Tibial nerve (tissue), 4 donors: ENCODE data around the gene ZNF610. TPM values are rescaled to one million over a fixed set of nuclear protein-coding genes. Genes with fewer than 3 reads are reported as not detected.
"Not testable (repeated sequence)": the region's sequence is repeated elsewhere in the genome, so short reads cannot be mapped to it uniquely, and the experiment has no call there.

Experiments
- DNase-seq, 2 donors: peaks; one replicate each; pipeline ENCODE4 v3.0.0-alpha.2; 2019; ENCODE audit warnings: low spot score in 2 of 2
- H3K27ac ChIP-seq, 4 donors: fragments of 200-600 bp; sonication (generic) in 3 of 4; one replicate each; pipeline ENCODE4 v1.5.1; 2017 to 2019; ENCODE audit warnings: mild to moderate bottlenecking in 1 of 4
- H3K27me3 ChIP-seq, 2 donors: fragments of 200-600 bp; sonication (generic) in 1 of 2; one replicate each; pipeline versions ENCODE4 v1.5.1 to v1.6.0; 2017 to 2019
- H3K36me3 ChIP-seq, 3 donors: fragments of 200-600 bp; sonication (generic); one replicate each; pipeline ENCODE4 v1.5.1; 2018 to 2019
- H3K4me1 ChIP-seq, 4 donors: fragments of 200-600 bp; sonication (generic) in 3 of 4; one replicate each; pipeline ENCODE4 v1.5.1; 2017 to 2019
- H3K4me3 ChIP-seq, 4 donors: fragments of 200-600 bp; sonication (generic) in 3 of 4; one replicate each; pipeline ENCODE4 v1.5.1; 2017 to 2019; ENCODE audit warnings: mild to moderate bottlenecking in 1 of 4, moderate library complexity in 1 of 4
- H3K9me3 ChIP-seq, 4 donors: fragments of 200-600 bp; sonication (generic) in 3 of 4; one replicate each; pipeline ENCODE4 v1.5.1; 2017 to 2019
- EP300 ChIP-seq, 2 donors: sonication (generic); formaldehyde crosslinking; IDR thresholded peaks; one replicate each; pipeline ENCODE4 v1.6.1; 2017; ENCODE audit warnings: antibody characterized with exemption in 2 of 2, mild to moderate bottlenecking in 1 of 2
- POLR2A ChIP-seq, 2 donors: fragments of 450-650 bp; IDR thresholded peaks; one replicate each; pipeline ENCODE4 v1.6.1; 2017; ENCODE audit warnings: antibody characterized with exemption in 2 of 2, mild to moderate bottlenecking in 2 of 2, moderate library complexity in 2 of 2
- WGBS, 2 donors: methylation state at CpG; one replicate each; pipeline ENCODE4 v1.1.5; 2018; 5-methylcytosine and 5-hydroxymethylcytosine counted together
- total RNA-seq, 4 donors: library from RNA; depleted of rRNA; stranded (reverse); fragments of >200 nt; gene quantifications; one replicate each; pipeline ENCODE4 v1.1.0, GENCODE V29; 2016
- TF ChIP-seq, protein P1 (sequence below), 5 experiments: fragments of 200-600 bp in 3 of 5; fragments of 450-650 bp in 2 of 5; sonication (generic) in 3 of 5; IDR thresholded peaks; one replicate each; pipeline ENCODE4 v1.5.1; 2016 to 2019; ENCODE audit warnings: antibody characterized with exemption in 5 of 5, mild to moderate bottlenecking in 3 of 5, moderate library complexity in 2 of 5

Gene ZNF610
- total RNA-seq, result 1 to 10 TPM; 2.7 to 7.2 (median 3.3) TPM

DNA sequence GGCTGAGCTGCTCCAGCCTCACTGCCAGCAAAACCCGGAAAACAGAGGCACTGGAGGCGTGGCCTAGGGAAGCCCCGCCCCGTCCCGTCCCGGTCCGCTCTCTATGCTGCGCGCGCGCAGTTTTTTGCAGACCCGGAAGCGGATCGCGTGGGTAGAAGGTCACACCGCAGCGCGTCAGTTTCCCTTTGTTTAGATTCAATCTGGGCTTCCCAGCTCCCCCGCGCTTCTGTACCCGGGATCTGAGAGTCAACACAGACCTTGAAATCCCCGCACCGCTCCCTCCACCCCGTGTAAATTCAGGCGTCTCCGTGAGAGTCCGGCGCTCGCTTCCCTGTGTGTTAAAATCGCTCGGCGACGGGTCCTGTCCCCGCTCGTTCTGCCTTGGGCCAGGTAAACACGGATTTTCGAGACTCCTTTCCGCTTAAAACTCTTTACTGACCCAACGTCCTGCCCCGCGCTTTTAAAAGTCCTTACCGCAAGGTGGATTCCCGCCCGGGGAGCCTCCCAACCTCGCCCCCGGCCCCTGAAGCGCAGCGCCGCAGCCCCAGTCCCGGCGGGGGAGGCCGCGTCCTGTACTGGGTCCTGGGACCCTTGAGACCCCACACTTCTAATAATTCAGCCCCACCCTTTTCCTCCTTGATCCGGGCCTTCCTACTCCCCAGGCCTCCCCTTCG, at the start of gene ZNF610:
Gene ZNF610 (plus strand): TSS at position 127 of the 674 bp plus-strand sequence. CDS start 12,930 bp downstream, outside the sequence.
- 0 to 1% methylated on average over 44 to 55 of the region's 55 CpGs for WGBS, 2 donors
- TF ChIP-seq POLR2A (IDR thresholded peaks at IDR 0.05) (peak; percentile 16 to 53), EP300 (IDR thresholded peaks at IDR 0.05) (peak; percentile 64 to 81)
- TF ChIP-seq, protein P1, sequence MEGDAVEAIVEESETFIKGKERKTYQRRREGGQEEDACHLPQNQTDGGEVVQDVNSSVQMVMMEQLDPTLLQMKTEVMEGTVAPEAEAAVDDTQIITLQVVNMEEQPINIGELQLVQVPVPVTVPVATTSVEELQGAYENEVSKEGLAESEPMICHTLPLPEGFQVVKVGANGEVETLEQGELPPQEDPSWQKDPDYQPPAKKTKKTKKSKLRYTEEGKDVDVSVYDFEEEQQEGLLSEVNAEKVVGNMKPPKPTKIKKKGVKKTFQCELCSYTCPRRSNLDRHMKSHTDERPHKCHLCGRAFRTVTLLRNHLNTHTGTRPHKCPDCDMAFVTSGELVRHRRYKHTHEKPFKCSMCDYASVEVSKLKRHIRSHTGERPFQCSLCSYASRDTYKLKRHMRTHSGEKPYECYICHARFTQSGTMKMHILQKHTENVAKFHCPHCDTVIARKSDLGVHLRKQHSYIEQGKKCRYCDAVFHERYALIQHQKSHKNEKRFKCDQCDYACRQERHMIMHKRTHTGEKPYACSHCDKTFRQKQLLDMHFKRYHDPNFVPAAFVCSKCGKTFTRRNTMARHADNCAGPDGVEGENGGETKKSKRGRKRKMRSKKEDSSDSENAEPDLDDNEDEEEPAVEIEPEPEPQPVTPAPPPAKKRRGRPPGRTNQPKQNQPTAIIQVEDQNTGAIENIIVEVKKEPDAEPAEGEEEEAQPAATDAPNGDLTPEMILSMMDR (IDR thresholded peaks at IDR 0.05), result peak in 1 of 5 experiments; percentile 9
- Histone ChIP-seq H3K4me1 (peaks cover 0 to 11% (median 9%) of the 10 kb centered on the region in 4 donors), H3K27ac (peak within 1 kb of the TSS; percentile 21 to 91 (median 84)), H3K4me3 (peak within 1 kb of the TSS; percentile 55 to 88 (median 74)), H3K36me3 (peaks cover 0 to 38% (median 0%) of the 10 kb centered on the region in 3 donors), H3K27me3 (no peaks in the 10 kb centered on the region), H3K9me3 (peaks cover 0 to 36% (median 8%) of the 10 kb centered on the region in 4 donors)
- peak; percentile 76 to 81 for DNase-seq

- H3K27me3 ChIP-seq, result no peaks in the 10 kb centered on the region
- peaks cover 0 to 69% (median 0%) of the 10 kb centered on the region in 4 donors for H3K9me3 ChIP-seq
- no peak for DNase-seq
- no peaks in the 10 kb centered on the region for H3K4me1 ChIP-seq
- H3K36me3 ChIP-seq, result peaks cover 11 to 100% (median 32%) of the 10 kb centered on the region in 3 donors
- H3K27ac ChIP-seq, result no peak overlapping the region
- TF ChIP-seq EP300 (IDR thresholded peaks at IDR 0.05) (no peak), POLR2A (IDR thresholded peaks at IDR 0.05) (no peak)
- TF ChIP-seq, protein P1 (IDR thresholded peaks at IDR 0.05), result no peak
- H3K4me3 ChIP-seq, result no peak overlapping the region
- 95 to 96% methylated on average over 6 of the region's 6 CpGs for WGBS, 2 donors
Observed at GRCh38 chr19:52286256-52286655, 49.8 kb upstream of the ZNF610 start.

DNA sequence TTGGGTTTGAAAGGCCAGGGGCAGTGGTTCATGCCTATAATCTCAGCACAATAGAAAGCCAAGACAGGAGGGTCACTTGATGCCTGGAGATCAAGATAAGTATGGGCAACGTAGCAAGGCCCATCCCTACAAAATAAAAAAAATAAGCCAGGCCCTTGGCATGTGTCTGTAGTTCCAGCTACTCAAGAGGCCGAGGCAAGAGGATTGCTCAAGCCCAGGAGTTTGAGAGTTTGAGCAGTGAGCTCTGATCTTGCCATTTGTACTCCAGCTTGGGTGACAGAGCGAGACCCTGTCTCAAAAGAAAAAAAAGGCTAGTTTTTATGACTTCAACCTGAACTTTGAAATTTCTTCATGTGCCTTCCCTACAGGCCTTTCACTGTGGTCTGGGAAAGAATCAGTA, 44.3 kb upstream of the ZNF610 start:
- Histone ChIP-seq H3K36me3 (peaks cover 9 to 67% (median 13%) of the 10 kb centered on the region in 3 donors), H3K27ac (no peak overlapping the region), H3K27me3 (no peaks in the 10 kb centered on the region), H3K4me1 (peaks cover 0 to 7% (median 3%) of the 10 kb centered on the region in 4 donors), H3K4me3 (no peak overlapping the region), H3K9me3 (peaks cover 0 to 57% (median 0%) of the 10 kb centered on the region in 4 donors)
- WGBS, 2 donors, result 87 to 90% methylated on average over 3 of the region's 3 CpGs
- TF ChIP-seq, protein P1 (IDR thresholded peaks at IDR 0.05), result no peak
- no peak for TF ChIP-seq POLR2A (IDR thresholded peaks at IDR 0.05)
- TF ChIP-seq EP300 (IDR thresholded peaks at IDR 0.05), result no peak
- no peak for DNase-seq

DNA sequence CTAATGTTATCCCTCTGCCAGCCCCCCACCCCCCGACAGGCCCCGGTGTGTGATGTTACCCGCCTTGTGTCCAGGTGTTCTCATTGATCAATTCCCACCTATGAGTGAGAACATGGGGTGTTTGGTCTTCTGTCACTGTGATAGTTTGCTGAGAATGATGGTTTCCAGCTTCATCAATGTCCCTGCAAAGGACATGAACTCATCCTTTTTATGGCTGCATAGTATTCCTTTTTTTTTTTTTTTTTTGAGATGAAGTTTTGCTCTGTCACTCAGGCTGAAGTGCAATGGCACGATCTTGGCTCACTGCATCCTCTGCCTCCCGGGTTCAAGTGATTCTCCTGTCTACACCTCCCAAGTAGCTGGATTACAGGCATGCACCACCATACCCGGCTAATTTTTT, 43.1 kb upstream of the ZNF610 start:
- H3K27me3 ChIP-seq, H3K4me3 ChIP-seq, DNase-seq, H3K27ac ChIP-seq: not testable (repeated sequence)
- 92 to 97% methylated on average over 6 of the region's 6 CpGs for WGBS, 2 donors
- Histone ChIP-seq H3K4me1 (peaks cover 0 to 12% (median 6%) of the 10 kb centered on the region in 4 donors), H3K36me3 (peaks cover 9 to 55% (median 13%) of the 10 kb centered on the region in 3 donors), H3K9me3 (peaks cover 0 to 46% (median 0%) of the 10 kb centered on the region in 4 donors)

DNA sequence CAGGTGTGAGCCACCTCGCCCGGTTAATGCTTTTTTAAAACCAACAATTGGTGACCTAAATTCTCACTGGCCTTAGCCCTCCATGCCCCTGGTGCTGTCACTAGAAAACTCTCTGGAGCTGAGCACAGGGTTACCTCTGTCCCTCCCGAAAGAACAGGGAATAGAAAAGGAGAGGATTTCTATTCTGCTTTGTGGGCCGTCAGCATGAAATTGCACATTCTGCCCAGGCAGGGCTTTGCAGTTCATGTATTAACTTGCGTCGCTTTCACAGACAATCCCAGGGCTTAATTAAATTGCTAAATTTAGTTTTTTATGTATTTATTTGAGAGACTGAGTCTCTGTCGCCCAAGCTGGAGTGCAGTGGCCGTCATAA, 39.7 kb upstream of the ZNF610 start:
- no peaks in the 10 kb centered on the region for H3K27me3 ChIP-seq
- H3K27ac ChIP-seq, result peak overlapping the region in 3 of 4 donors; percentile 26 to 82 (median 77)
- H3K9me3 ChIP-seq, result peaks cover 0 to 22% (median 0%) of the 10 kb centered on the region in 4 donors
- H3K4me1 ChIP-seq, result peaks cover 0 to 17% (median 8%) of the 10 kb centered on the region in 4 donors
- peaks cover 0 to 50% (median 7%) of the 10 kb centered on the region in 3 donors for H3K36me3 ChIP-seq
- peak overlapping the region; percentile 21 to 76 (median 68) for H3K4me3 ChIP-seq
- no peak for DNase-seq
- TF ChIP-seq, protein P1 (IDR thresholded peaks at IDR 0.05), result no peak
- TF ChIP-seq EP300 (IDR thresholded peaks at IDR 0.05) (no peak), POLR2A (IDR thresholded peaks at IDR 0.05) (no peak)
- 20% methylated on average over 8 of the region's 8 CpGs for WGBS, 2 donors
